Nephron (organoid): ENCODE measurements around the gene CARHSP1.

Experiments
- H3K27ac Mint-ChIP-seq, 3 experiments: 2 replicates each; pipeline ENCODE4 v1.8.0; 2020; ENCODE audit warnings: mixed read lengths in 3 of 3, mild to moderate bottlenecking in 2 of 3, moderate library complexity in 1 of 3
- H3K27me3 Mint-ChIP-seq: 2 replicates; pipeline ENCODE4 v1.8.0; 2021; ENCODE audit warnings: low read depth, mild to moderate bottlenecking, moderate library complexity, mixed read lengths
- H3K36me3 Mint-ChIP-seq: 2 replicates; pipeline ENCODE4 v1.8.0; 2020; ENCODE audit warnings: low read depth, mixed read lengths
- H3K4me1 Mint-ChIP-seq: 2 replicates; pipeline ENCODE4 v1.8.0; 2020; ENCODE audit warnings: mixed read lengths
- H3K4me3 Mint-ChIP-seq, 3 experiments: 2 replicates each; pipeline ENCODE4 v1.8.0; 2020; ENCODE audit warnings: mild to moderate bottlenecking in 3 of 3, mixed read lengths in 3 of 3, moderate library complexity in 2 of 3
- H3K9me3 Mint-ChIP-seq: 2 replicates; pipeline ENCODE4 v1.8.0; 2020; ENCODE audit warnings: mixed read lengths
- CTCF ChIP-seq, 3 experiments: fragments of 200-600 bp; sonication (generic); IDR thresholded peaks; one replicate each; pipeline ENCODE4 v1.5.0; 2021; ENCODE audit warnings: antibody characterized with exemption in 3 of 3; ENCODE audit not compliant: unreplicated experiment in 3 of 3

The CARHSP1 gene

GRCh38 chr16:8890549-8890921 is 21.7 kb upstream of the CARHSP1 start:
- no peak overlapping the region for H3K4me3 Mint-ChIP-seq
- no peak for TF ChIP-seq CTCF (IDR thresholded peaks at IDR 0.05; ENCODE audit: unreplicated experiment in 3 of 3)
- H3K27ac Mint-ChIP-seq = peak overlapping the region in 1 of 3 experiments; percentile 22
- no peaks in the 10 kb centered on the region for H3K9me3 Mint-ChIP-seq
- H3K36me3 Mint-ChIP-seq = peaks cover 60% of the 10 kb centered on the region
- H3K4me1 Mint-ChIP-seq = peaks cover 21% of the 10 kb centered on the region
- H3K27me3 Mint-ChIP-seq = peaks cover 3% of the 10 kb centered on the region

GRCh38 chr16:8889893-8890548 is 21.2 kb upstream of the CARHSP1 start:
- H3K9me3 Mint-ChIP-seq = no peaks in the 10 kb centered on the region
- no peak overlapping the region for H3K27ac Mint-ChIP-seq
- peaks cover 25% of the 10 kb centered on the region for H3K4me1 Mint-ChIP-seq
- TF ChIP-seq CTCF (IDR thresholded peaks at IDR 0.05; ENCODE audit: unreplicated experiment in 3 of 3) = no peak
- H3K36me3 Mint-ChIP-seq = peaks cover 55% of the 10 kb centered on the region
- H3K27me3 Mint-ChIP-seq = peaks cover 7% of the 10 kb centered on the region
- no peak overlapping the region for H3K4me3 Mint-ChIP-seq

- Mint-ChIP-seq H3K4me3 (no peak overlapping the region), H3K4me1 (peaks cover 25% of the 10 kb centered on the region), H3K9me3 (no peaks in the 10 kb centered on the region), H3K27me3 (peaks cover 7% of the 10 kb centered on the region), H3K27ac (no peak overlapping the region), H3K36me3 (peaks cover 47% of the 10 kb centered on the region)
- no peak for TF ChIP-seq CTCF (IDR thresholded peaks at IDR 0.05; ENCODE audit: unreplicated experiment in 3 of 3)
Measured at GRCh38 chr16:8888951-8889892, 20.4 kb upstream of the CARHSP1 start.

- Mint-ChIP-seq H3K27ac (no peak overlapping the region), H3K4me1 (peaks cover 19% of the 10 kb centered on the region), H3K27me3 (peaks cover 7% of the 10 kb centered on the region), H3K9me3 (no peaks in the 10 kb centered on the region), H3K36me3 (peaks cover 37% of the 10 kb centered on the region), H3K4me3 (no peak overlapping the region)
- no peak for TF ChIP-seq CTCF (IDR thresholded peaks at IDR 0.05; ENCODE audit: unreplicated experiment in 3 of 3)
Measured at GRCh38 chr16:8887952-8888560, 19.2 kb upstream of the CARHSP1 start.

GRCh38 chr16:8887431-8887765 is 18.6 kb upstream of the CARHSP1 start:
- no peaks in the 10 kb centered on the region for H3K9me3 Mint-ChIP-seq
- H3K27me3 Mint-ChIP-seq = peaks cover 7% of the 10 kb centered on the region
- H3K4me1 Mint-ChIP-seq = peaks cover 17% of the 10 kb centered on the region
- no peak overlapping the region for H3K4me3 Mint-ChIP-seq
- H3K36me3 Mint-ChIP-seq = peaks cover 30% of the 10 kb centered on the region
- TF ChIP-seq CTCF (IDR thresholded peaks at IDR 0.05; ENCODE audit: unreplicated experiment in 3 of 3) = no peak
- H3K27ac Mint-ChIP-seq = peak overlapping the region in 1 of 3 experiments; percentile 12
